K562 (cell line): ENCODE measurements around the gene GABPB2. TPM values are rescaled to one million over a fixed set of nuclear protein-coding genes. Genes with fewer than 3 reads are reported as not detected.

Experiments used
- ATAC-seq: fragments of 200-7000 bp; cut with Tn5 transposase; 3 replicates; pipeline ENCODE4 v1.9.1; 2020; ENCODE audit warnings: moderate library complexity
- BruUV-seq: library from RNA; stranded (reverse); fragments of 400-500 nt; replicated peaks from 2 replicates; lab custom pipeline; 2021; lab: Mats Ljungman, UMichigan
- CTCF ChIA-PET: fragments of 300-600 bp; formaldehyde crosslinking; extraction: SDS; loops from one replicate; lab custom pipeline; 2021; ENCODE audit warnings: low intra/inter-chr PET ratio; lab: Yijun Ruan, JAX
- POLR2A ChIA-PET: fragments of 300-600, 350-650 bp; sonication (Branson Sonifier 250); formaldehyde crosslinking; extraction: SDS; loops from one replicate; lab custom pipeline; 2021; ENCODE audit warnings: antibody characterized with exemption, inconsistent platforms; lab: Yijun Ruan, JAX
- DNase-seq, 4 experiments: peaks; one replicate each; pipeline versions ENCODE4 v3.0.0 to v3.0.0-alpha.2; 2011 to 2018; ENCODE audit warnings: low spot score in 3 of 4, mixed read lengths in 3 of 4; ENCODE audit errors: extremely low read depth in 1 of 4
- FAIRE-seq: peaks from 2 replicates; lab custom pipeline; 2011; peaks lifted over from hg19 to GRCh38; lab: Jason Lieb, UNC
- H2AFZ ChIP-seq: 2 replicates; pipeline ENCODE4 v1.6.0; 2011; ENCODE audit warnings: low read depth, low read length, control low read depth, inconsistent platforms
- H3K27ac ChIP-seq: fragments of 200-600 bp; 3 replicates; pipeline ENCODE4 v1.8.0; 2011; ENCODE audit warnings: low read depth, mild to moderate bottlenecking, control low read depth, inconsistent platforms, low read length, moderate library complexity, mixed read lengths; ENCODE audit errors: extremely low read depth
- H3K27me3 ChIP-seq, 2 experiments: fragments of 300-600 bp in 1 of 2; 2 replicates in 1 of 2; 3 replicates in 1 of 2; pipeline versions ENCODE4 v1.6.0 to v1.8.0; 2011; ENCODE audit warnings: inconsistent platforms in 2 of 2, low read length in 2 of 2, mild to moderate bottlenecking in 1 of 2, mixed read lengths in 1 of 2, moderate library complexity in 1 of 2; ENCODE audit not compliant: control insufficient read depth in 2 of 2, insufficient read depth in 2 of 2
- H3K36me3 ChIP-seq: fragments of 300-600 bp; 3 replicates; pipeline ENCODE4 v1.8.0; 2011; ENCODE audit warnings: mild to moderate bottlenecking, low read length, inconsistent platforms; ENCODE audit not compliant: control insufficient read depth, insufficient read depth
- H3K4me1 ChIP-seq, 2 experiments: fragments of 200-600 bp in 1 of 2; replicated peaks in 1 of 2; 2 replicates in 1 of 2; 3 replicates in 1 of 2; pipeline versions ENCODE4 v1.5.1 to v1.8.0; 2011; ENCODE audit warnings: inconsistent platforms in 2 of 2, low read length in 2 of 2, mild to moderate bottlenecking in 1 of 2, mixed read lengths in 1 of 2, moderate library complexity in 1 of 2; ENCODE audit not compliant: control insufficient read depth in 2 of 2, insufficient read depth in 2 of 2
- H3K4me2 ChIP-seq: 2 replicates; pipeline ENCODE4 v1.6.1; 2011; ENCODE audit warnings: low read length, control low read depth, inconsistent platforms, mixed read lengths; ENCODE audit not compliant: insufficient read depth
- H3K4me3 ChIP-seq: fragments of 200-600 bp; sonication (generic), shearing (Covaris generic); 2 replicates; pipeline ENCODE4 v1.5.1; 2016; ENCODE audit warnings: control low read depth, inconsistent platforms
- H3K79me2 ChIP-seq: fragments of 200-600 bp; 3 replicates; pipeline ENCODE4 v1.8.0; 2011; ENCODE audit warnings: low read length, inconsistent platforms; ENCODE audit not compliant: control insufficient read depth, insufficient read depth
- H3K9ac ChIP-seq, 2 experiments: 2 replicates each; pipeline versions ENCODE4 v1.6.0 to v1.6.1; 2011; ENCODE audit warnings: low read depth in 2 of 2, low read length in 2 of 2, control low read depth in 1 of 2, inconsistent platforms in 1 of 2, mild to moderate bottlenecking in 1 of 2, mixed read lengths in 1 of 2; ENCODE audit not compliant: insufficient read depth in 1 of 2
- H3K9me1 ChIP-seq: one replicate; pipeline ENCODE4 v1.6.0; 2011; ENCODE audit warnings: inconsistent platforms, mild to moderate bottlenecking, low read length, moderate library complexity; ENCODE audit not compliant: control insufficient read depth, insufficient read depth
- H3K9me3 ChIP-seq: replicated peaks from 2 replicates; pipeline ENCODE4 v1.5.1; 2011; ENCODE audit warnings: low read depth, low read length, inconsistent platforms; ENCODE audit not compliant: control insufficient read depth, insufficient read depth
- H4K20me1 ChIP-seq: replicated peaks from 2 replicates; pipeline ENCODE4 v1.6.1; 2011; ENCODE audit warnings: low read length, inconsistent platforms, mixed read lengths; ENCODE audit not compliant: control insufficient read depth, insufficient read depth
- SMAD2 ChIP-seq: fragments of 150-350 bp; IDR thresholded peaks from 2 replicates; pipeline ENCODE4 v1.6.1; 2014; ENCODE audit warnings: low read depth, mild to moderate bottlenecking, low read length
- ZNF121 ChIP-seq: sonication (generic); formaldehyde crosslinking; conservative IDR thresholded peaks from 2 replicates; pipeline ENCODE4 v1.8.0; 2022; ENCODE audit warnings: missing genetic modification reagents
- ZNF512 ChIP-seq: IDR thresholded peaks from 2 replicates; pipeline ENCODE4 v1.6.1; 2016; ENCODE audit warnings: missing genetic modification characterization, missing compliant biosample characterization
- WGBS: fragments of 100-300 bp; shearing (Covaris generic); methylation state at CpG from one replicate; pipeline ENCODE4 v1.1.6; 2016; ENCODE audit warnings: low coverage, mixed read lengths; ENCODE audit not compliant: insufficient coverage; ENCODE audit errors: missing lambda C conversion rate; 5-methylcytosine and 5-hydroxymethylcytosine counted together
- in situ Hi-C: fragments of 300-500 bp; cut with MboI; formaldehyde crosslinking; loops from 4 replicates; pipeline ENCODE4 v1.15.0; 2018; ENCODE audit warnings: inconsistent platforms, mixed read lengths
- intact Hi-C: fragments of 100-400 bp; cut with micrococcal nuclease; formaldehyde crosslinking; loops from 2 replicates; pipeline ENCODE4 v1.14.2; 2022
- polyA plus RNA-seq, 8 experiments: library from polyadenylated mRNA; depleted of rRNA in 4 of 8; stranded (reverse) in 5 of 8; unstranded in 3 of 8; fragments of >200 nt; fragmentation: Nextera tagmentation in 2 of 8; fragmentation: Illumina TruSeq in 1 of 8; extraction: Ambion mirVana in 2 of 8; extraction: Trizol in 1 of 8; gene quantifications; 2 replicates each; pipeline versions ENCODE4 v1.2.1 to v1.2.3, GENCODE V29; 2011 to 2014; ENCODE audit warnings: inconsistent platforms in 1 of 8, missing spikeins in 1 of 8
- total RNA-seq, 7 experiments: library from RNA; depleted of rRNA in 6 of 7; stranded (reverse); fragments of >200 nt in 6 of 7; fragmentation: Illumina TruSeq in 2 of 7; extraction: Trizol in 2 of 7; gene quantifications; 2 replicates each; pipeline versions ENCODE4 v1.2.1 to v1.2.3, GENCODE V29; 2011 to 2021; ENCODE audit warnings: low replicate concordance in 1 of 7
- TF ChIP-seq, protein P1 (sequence below): sonication (generic); formaldehyde crosslinking; IDR thresholded peaks from 2 replicates; pipeline ENCODE4 v1.8.1; 2023; ENCODE audit warnings: missing genetic modification reagents, mild to moderate bottlenecking, borderline replicate concordance

The GABPB2 gene
- total and polyA plus RNA-seq, 9 of the 15 experiments (the other 6 are each of a cell fraction or from before 2014, with no cell fraction given) = 2.2 to 13.3 (median 6.1) TPM

- no peak for FAIRE-seq
- no TSS peak for BruUV-seq
- intact Hi-C loops = loop anchor here (5.0 kb wide), 1 partner anchor 244 kb away; no protein-coding TSS in a partner anchor
Measured at GRCh38 chr1:151098126-151098525, 27.6 kb downstream of the GABPB2 start.

DNA sequence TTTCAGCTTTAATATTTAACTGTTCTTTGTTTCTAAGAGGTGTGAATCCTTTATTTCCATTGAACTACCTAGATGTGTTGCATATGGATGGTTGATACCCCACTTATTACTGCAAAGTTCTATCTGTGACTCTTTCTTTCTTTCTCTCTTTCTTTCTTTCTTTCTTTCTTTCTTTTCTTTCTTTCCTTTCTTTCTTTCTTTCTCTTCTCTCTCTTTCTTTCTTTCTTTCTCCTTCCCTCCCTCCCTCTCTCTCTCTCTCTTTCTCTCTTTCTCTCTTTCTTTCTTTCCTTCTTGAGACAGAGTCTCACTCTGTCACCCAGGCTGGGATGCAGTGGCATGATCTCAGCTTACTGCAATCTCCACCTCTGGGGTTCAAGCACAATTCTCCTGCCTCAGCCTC is 34.1 kb downstream of the GABPB2 start:
- H3K9me1 ChIP-seq = no peaks in the 10 kb centered on the region
- H2AFZ ChIP-seq = no peak overlapping the region
- POLR2A ChIA-PET = interaction anchor here (1.0 kb wide), 1 partner anchor 11 kb away, joined by 3 read pairs; no protein-coding TSS in a partner anchor
- peak; percentile 64 for TF ChIP-seq ZNF512 (tag)
- TF ChIP-seq, protein P1, sequence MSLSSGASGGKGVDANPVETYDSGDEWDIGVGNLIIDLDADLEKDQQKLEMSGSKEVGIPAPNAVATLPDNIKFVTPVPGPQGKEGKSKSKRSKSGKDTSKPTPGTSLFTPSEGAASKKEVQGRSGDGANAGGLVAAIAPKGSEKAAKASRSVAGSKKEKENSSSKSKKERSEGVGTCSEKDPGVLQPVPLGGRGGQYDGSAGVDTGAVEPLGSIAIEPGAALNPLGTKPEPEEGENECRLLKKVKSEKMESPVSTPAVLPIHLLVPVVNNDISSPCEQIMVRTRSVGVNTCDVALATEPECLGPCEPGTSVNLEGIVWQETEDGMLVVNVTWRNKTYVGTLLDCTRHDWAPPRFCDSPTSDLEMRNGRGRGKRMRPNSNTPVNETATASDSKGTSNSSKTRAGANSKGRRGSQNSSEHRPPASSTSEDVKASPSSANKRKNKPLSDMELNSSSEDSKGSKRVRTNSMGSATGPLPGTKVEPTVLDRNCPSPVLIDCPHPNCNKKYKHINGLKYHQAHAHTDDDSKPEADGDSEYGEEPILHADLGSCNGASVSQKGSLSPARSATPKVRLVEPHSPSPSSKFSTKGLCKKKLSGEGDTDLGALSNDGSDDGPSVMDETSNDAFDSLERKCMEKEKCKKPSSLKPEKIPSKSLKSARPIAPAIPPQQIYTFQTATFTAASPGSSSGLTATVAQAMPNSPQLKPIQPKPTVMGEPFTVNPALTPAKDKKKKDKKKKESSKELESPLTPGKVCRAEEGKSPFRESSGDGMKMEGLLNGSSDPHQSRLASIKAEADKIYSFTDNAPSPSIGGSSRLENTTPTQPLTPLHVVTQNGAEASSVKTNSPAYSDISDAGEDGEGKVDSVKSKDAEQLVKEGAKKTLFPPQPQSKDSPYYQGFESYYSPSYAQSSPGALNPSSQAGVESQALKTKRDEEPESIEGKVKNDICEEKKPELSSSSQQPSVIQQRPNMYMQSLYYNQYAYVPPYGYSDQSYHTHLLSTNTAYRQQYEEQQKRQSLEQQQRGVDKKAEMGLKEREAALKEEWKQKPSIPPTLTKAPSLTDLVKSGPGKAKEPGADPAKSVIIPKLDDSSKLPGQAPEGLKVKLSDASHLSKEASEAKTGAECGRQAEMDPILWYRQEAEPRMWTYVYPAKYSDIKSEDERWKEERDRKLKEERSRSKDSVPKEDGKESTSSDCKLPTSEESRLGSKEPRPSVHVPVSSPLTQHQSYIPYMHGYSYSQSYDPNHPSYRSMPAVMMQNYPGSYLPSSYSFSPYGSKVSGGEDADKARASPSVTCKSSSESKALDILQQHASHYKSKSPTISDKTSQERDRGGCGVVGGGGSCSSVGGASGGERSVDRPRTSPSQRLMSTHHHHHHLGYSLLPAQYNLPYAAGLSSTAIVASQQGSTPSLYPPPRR (CRISPR knock-in tag) = no peak
- in situ Hi-C loops (no loop called here), intact Hi-C loops (no loop called here)
- H4K20me1 ChIP-seq = no peaks in the 10 kb centered on the region
- no peaks in the 10 kb centered on the region for H3K36me3 ChIP-seq
- H3K4me1 ChIP-seq = no peaks in the 10 kb centered on the region
- no peak overlapping the region for H3K9ac ChIP-seq
- DNase-seq (no peak), FAIRE-seq (no peak), ATAC-seq (no peak)
- CTCF ChIA-PET = no interaction called here
- no peak overlapping the region for H3K27ac ChIP-seq
- H3K27me3 ChIP-seq = no peaks in the 10 kb centered on the region
- H3K9me3 ChIP-seq = no peaks in the 10 kb centered on the region
- no peak overlapping the region for H3K4me3 ChIP-seq
- H3K79me2 ChIP-seq = no peaks in the 10 kb centered on the region
- no TSS peak for BruUV-seq
- H3K4me2 ChIP-seq = no peak overlapping the region

More at GRCh38 chr1:151098126-151098525, 27.6 kb downstream of the GABPB2 start:
- no peak overlapping the region for H3K27ac ChIP-seq
- H3K4me1 ChIP-seq = no peaks in the 10 kb centered on the region
- TF ChIP-seq SMAD2 (no peak), ZNF121 (CRISPR knock-in tag) (peak; percentile 92)
- CTCF ChIA-PET = no interaction called here
- no peaks in the 10 kb centered on the region for H3K79me2 ChIP-seq
- no peaks in the 10 kb centered on the region for H3K27me3 ChIP-seq
- ATAC-seq (no peak), DNase-seq (no peak)
- WGBS = 41% methylated on average over 1 of the region's 1 CpG
- no peak overlapping the region for H2AFZ ChIP-seq
- no peaks in the 10 kb centered on the region for H3K36me3 ChIP-seq
- POLR2A ChIA-PET = interaction anchor here (0.9 kb wide), 1 partner anchor 16 kb away, joined by 3 read pairs; no protein-coding TSS in a partner anchor
- no peaks in the 10 kb centered on the region for H3K9me1 ChIP-seq
- H3K4me2 ChIP-seq = no peak overlapping the region
- H4K20me1 ChIP-seq = no peaks in the 10 kb centered on the region
- H3K4me3 ChIP-seq = no peak overlapping the region
- no peaks in the 10 kb centered on the region for H3K9me3 ChIP-seq
- in situ Hi-C loops = no loop called here
- H3K9ac ChIP-seq = no peak overlapping the region
